ENCODE measurements around the gene USF3. TPM values are rescaled to one million over a fixed set of nuclear protein-coding genes. Genes with fewer than 3 reads are reported as not detected.

USF3 gene
- total and polyA plus RNA-seq, 2 experiments from 2014 or later = 10.1 to 23.5 TPM

DNA sequence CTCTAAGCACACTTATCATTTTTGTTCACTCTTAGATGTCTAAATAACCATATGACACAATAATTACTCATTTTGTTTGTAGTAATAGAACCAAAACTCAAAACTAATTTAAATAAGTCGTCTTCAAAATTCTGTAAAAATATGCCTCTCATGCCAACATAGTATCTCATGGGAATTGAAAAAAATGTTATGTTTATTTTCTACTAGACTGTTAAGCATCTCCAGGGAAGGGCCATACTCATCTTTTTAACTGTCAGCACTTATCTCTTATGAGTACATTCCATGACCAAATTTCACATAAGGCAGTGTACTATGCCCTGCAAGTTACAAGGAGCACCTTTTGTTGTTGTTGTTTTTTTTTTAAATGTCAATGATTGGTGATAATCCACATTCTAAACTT, 18.3 kb upstream of the USF3 start:
- Mint-ChIP-seq H3K36me3 (ENCODE audit: low read depth) (peaks cover 11% of the 10 kb centered on the region; the same call in 2 of the 3 replicates), H3K4me3 (no peak overlapping the region), H3K27me3 (ENCODE audit: insufficient read depth, low read depth, poor library complexity) (peaks cover 7% of the 10 kb centered on the region), H3K27ac (no peak overlapping the region), H3K9me3 (no peaks in the 10 kb centered on the region), H3K4me1 (no peaks in the 10 kb centered on the region)
- Histone ChIP-seq H3K27me3 (ENCODE audit: insufficient read depth) (no peaks in the 10 kb centered on the region), H3F3A (replicated peaks; ENCODE audit: low read depth) (no peaks in the 10 kb centered on the region), H3K27ac (ENCODE audit: low read depth) (no peak overlapping the region), H3K4me1 (ENCODE audit: insufficient read depth) (no peaks in the 10 kb centered on the region), H3K4me2 (no peak overlapping the region), H3K4me3 (no peak overlapping the region), H3K36me3 (ENCODE audit: insufficient read depth) (no peaks in the 10 kb centered on the region), H2AFZ (no peak overlapping the region), H3K9me2 (ENCODE audit: insufficient read depth) (no peaks in the 10 kb centered on the region), H3K79me2 (replicated peaks; ENCODE audit: insufficient read depth) (no peaks in the 10 kb centered on the region), H4K20me1 (replicated peaks; ENCODE audit: insufficient read depth) (0 out of 2 replicates have a peak, but pooled peaks cover 4% of the 10 kb centered on the region)
- no peak for TF ChIP-seq STAT1 (IDR thresholded peaks at IDR 0.05; ENCODE audit: unreplicated experiment)
- no peak for TF ChIP-seq NANOG (IDR thresholded peaks at IDR 0.05; ENCODE audit: borderline replicate concordance)
- no peak for TF ChIP-seq ZNF331 (CRISPR knock-in tag; IDR thresholded peaks at IDR 0.05; ENCODE audit: low read depth)
- TF ChIP-seq, protein P1, sequence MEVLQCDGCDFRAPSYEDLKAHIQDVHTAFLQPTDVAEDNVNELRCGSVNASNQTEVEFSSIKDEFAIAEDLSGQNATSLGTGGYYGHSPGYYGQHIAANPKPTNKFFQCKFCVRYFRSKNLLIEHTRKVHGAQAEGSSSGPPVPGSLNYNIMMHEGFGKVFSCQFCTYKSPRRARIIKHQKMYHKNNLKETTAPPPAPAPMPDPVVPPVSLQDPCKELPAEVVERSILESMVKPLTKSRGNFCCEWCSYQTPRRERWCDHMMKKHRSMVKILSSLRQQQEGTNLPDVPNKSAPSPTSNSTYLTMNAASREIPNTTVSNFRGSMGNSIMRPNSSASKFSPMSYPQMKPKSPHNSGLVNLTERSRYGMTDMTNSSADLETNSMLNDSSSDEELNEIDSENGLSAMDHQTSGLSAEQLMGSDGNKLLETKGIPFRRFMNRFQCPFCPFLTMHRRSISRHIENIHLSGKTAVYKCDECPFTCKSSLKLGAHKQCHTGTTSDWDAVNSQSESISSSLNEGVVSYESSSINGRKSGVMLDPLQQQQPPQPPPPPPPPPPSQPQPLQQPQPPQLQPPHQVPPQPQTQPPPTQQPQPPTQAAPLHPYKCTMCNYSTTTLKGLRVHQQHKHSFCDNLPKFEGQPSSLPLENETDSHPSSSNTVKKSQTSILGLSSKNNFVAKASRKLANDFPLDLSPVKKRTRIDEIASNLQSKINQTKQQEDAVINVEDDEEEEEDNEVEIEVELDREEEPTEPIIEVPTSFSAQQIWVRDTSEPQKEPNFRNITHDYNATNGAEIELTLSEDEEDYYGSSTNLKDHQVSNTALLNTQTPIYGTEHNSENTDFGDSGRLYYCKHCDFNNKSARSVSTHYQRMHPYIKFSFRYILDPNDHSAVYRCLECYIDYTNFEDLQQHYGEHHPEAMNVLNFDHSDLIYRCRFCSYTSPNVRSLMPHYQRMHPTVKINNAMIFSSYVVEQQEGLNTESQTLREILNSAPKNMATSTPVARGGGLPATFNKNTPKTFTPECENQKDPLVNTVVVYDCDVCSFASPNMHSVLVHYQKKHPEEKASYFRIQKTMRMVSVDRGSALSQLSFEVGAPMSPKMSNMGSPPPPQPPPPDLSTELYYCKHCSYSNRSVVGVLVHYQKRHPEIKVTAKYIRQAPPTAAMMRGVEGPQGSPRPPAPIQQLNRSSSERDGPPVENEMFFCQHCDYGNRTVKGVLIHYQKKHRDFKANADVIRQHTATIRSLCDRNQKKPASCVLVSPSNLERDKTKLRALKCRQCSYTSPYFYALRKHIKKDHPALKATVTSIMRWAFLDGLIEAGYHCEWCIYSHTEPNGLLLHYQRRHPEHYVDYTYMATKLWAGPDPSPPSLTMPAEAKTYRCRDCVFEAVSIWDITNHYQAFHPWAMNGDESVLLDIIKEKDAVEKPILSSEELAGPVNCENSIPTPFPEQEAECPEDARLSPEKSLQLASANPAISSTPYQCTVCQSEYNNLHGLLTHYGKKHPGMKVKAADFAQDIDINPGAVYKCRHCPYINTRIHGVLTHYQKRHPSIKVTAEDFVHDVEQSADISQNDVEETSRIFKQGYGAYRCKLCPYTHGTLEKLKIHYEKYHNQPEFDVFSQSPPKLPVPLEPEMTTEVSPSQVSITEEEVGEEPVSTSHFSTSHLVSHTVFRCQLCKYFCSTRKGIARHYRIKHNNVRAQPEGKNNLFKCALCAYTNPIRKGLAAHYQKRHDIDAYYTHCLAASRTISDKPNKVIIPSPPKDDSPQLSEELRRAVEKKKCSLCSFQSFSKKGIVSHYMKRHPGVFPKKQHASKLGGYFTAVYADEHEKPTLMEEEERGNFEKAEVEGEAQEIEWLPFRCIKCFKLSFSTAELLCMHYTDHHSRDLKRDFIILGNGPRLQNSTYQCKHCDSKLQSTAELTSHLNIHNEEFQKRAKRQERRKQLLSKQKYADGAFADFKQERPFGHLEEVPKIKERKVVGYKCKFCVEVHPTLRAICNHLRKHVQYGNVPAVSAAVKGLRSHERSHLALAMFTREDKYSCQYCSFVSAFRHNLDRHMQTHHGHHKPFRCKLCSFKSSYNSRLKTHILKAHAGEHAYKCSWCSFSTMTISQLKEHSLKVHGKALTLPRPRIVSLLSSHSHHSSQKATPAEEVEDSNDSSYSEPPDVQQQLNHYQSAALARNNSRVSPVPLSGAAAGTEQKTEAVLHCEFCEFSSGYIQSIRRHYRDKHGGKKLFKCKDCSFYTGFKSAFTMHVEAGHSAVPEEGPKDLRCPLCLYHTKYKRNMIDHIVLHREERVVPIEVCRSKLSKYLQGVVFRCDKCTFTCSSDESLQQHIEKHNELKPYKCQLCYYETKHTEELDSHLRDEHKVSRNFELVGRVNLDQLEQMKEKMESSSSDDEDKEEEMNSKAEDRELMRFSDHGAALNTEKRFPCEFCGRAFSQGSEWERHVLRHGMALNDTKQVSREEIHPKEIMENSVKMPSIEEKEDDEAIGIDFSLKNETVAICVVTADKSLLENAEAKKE (CRISPR knock-in tag; IDR thresholded peaks at IDR 0.05) = no peak
- TF ChIP-seq EZH2phosphoT487 (IDR thresholded peaks at IDR 0.05; ENCODE audit: unreplicated experiment) = no peak
- TF ChIP-seq ZNF114 (CRISPR knock-in tag; IDR thresholded peaks at IDR 0.05) = no peak
- TF ChIP-seq, protein P2, sequence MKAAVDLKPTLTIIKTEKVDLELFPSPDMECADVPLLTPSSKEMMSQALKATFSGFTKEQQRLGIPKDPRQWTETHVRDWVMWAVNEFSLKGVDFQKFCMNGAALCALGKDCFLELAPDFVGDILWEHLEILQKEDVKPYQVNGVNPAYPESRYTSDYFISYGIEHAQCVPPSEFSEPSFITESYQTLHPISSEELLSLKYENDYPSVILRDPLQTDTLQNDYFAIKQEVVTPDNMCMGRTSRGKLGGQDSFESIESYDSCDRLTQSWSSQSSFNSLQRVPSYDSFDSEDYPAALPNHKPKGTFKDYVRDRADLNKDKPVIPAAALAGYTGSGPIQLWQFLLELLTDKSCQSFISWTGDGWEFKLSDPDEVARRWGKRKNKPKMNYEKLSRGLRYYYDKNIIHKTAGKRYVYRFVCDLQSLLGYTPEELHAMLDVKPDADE (IDR thresholded peaks at IDR 0.05) = no peak
- no peak for ATAC-seq
- no peak for DNase-seq (ENCODE audit: low spot score)
